HG03442 (cell line): ENCODE results near the gene JMJD1C.
"Not testable (repeated sequence)": the region's sequence is repeated elsewhere in the genome, so short reads cannot be mapped to it uniquely, and the experiment has no call there.

Source experiments
- ATAC-seq: cut with Tn5 transposase; IDR thresholded peaks from one replicate; pipeline ENCODE4 v1.9.1; 2021; ENCODE audit warnings: mild to moderate bottlenecking, moderate library complexity; ENCODE audit not compliant: unreplicated experiment

The JMJD1C gene

GRCh38 chr10:63368365-63368764 lies 97.4 kb downstream of the JMJD1C start:
- no peak for ATAC-seq

DNA sequence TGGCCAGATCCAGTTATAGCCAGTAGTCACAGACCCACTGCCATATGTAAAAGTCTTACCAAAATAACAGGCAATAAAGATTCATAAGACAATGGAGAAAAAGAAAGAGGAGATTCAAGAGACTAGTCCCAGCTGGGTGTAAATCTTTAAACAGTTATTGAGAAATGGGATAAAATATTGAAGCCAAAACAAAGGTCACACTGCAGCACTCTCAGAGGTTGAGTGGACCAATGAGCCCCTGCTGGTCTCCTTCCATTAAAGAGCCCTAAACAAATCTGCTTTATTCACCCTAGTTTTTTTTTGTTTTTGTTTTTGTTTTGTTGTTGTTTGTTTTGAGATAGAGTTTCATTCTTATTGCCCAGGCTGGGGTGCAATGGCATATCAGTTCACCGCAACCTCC lies 98.8 kb downstream of the JMJD1C start:
- no peak for ATAC-seq

DNA sequence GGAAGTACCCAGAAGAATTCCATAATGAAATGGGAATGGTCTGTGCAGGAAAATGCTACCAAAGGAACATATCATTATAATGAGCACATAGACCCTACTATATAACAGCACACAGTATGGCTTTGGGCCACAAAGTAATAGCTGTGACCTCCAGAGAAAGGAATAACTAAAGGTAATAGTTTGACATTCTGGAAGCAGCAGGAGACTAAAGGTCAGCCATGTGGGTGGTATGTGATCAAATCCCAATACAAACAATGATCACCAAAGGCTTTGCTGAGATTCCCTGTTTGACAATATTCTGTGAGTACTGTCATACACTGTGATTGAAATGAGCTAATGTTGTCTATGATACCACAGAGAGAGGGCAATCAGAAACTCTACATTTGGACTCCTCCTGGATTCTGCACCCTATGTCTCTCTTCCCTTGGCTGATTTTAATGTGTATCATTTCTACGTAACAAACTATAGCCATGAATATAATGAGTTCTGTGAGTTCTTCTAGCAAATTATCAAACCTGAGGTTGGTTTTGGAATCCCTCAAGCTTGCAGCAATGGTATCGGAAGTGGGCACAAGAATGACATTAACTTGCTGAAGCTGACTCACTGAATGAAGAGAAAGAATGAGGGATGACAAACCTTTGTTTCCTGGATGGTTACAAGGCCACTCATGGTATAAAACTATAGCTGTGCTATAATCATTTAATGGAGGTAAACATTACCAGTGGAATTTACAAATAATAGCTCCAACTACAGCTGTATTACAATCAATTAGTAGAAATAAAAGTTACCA lies 99.6 kb downstream of the JMJD1C start:
- no peak for ATAC-seq

DNA sequence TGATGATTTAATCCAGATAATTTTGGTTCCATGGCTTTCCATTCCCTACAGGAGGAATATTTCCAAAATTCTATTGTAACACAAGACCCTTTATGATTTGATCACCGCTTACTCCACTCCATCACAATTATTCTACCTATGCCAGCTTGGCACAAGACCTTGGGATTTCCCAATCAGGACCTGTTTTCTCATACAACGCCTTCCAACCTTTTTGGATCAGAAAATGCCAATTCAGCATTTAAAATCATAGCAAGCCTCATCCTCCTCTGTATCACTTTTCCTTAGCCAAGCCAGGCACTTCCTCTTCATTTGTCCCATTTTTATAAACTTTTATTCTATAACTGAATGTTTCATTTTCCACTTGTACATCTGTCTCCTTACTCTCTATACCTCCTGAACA lies 100.9 kb downstream of the JMJD1C start:
- no peak for ATAC-seq

- ATAC-seq = no peak
These were observed 101.8 kb downstream of the JMJD1C start for GRCh38 chr10:63363951-63364350.

GRCh38 chr10:63355682-63356081 lies 110.1 kb downstream of the JMJD1C start:
- ATAC-seq = no peak

- no peak for ATAC-seq
These were observed 112.8 kb downstream of the JMJD1C start for GRCh38 chr10:63352976-63353375.

- no peak for ATAC-seq
These were observed 117.4 kb downstream of the JMJD1C start for GRCh38 chr10:63348245-63348850.

GRCh38 chr10:63346015-63346441 lies 119.7 kb downstream of the JMJD1C start:
- ATAC-seq = no peak

- ATAC-seq = no peak
These were observed 121.5 kb downstream of the JMJD1C start for GRCh38 chr10:63344269-63344668.

DNA sequence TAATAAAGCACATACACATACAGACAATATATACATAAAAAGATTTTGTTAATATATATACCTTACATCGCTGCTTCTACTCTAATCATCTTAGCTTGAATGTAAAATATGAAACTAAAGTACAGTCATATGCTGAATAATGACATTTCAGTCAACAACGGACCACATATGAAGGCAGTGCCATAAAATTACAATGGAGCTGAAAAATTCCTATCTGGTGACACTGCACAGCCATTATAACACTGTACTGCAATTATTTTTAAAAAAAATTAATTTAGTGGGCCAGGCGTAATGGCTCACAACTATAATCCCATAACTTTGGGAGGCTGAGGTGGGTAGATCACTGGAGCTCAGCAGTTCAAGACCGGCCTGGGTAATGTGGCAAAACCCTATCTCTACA lies 122.3 kb downstream of the JMJD1C start:
- no peak for ATAC-seq

GRCh38 chr10:63339640-63340039 lies 126.1 kb downstream of the JMJD1C start:
- ATAC-seq = not testable (repeated sequence)

GRCh38 chr10:63337455-63338251 lies 128.1 kb downstream of the JMJD1C start:
- no peak for ATAC-seq

DNA sequence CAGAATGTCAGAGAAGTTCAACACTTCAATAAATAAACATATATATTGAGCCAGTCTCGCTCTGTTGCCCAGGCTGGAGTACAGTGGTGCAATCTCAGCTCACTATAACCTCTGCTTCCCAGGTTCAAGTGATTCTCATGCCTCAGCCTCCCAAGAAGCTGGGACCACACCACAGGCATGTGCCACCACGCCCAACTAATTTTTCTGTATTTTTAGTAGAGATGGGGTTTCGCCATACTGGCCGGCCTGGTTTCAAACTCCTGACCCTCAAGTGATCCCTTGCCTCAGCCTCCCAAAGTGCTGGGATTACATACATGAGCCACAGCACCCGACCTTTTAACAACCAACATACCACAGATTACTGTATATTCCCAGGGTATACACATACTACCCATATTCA lies 134.2 kb downstream of the JMJD1C start:
- no peak for ATAC-seq

GRCh38 chr10:63324495-63324854 lies 141.3 kb downstream of the JMJD1C start:
- ATAC-seq = no peak

- ATAC-seq = no peak
These were observed 141.9 kb downstream of the JMJD1C start for GRCh38 chr10:63323701-63324494.

- ATAC-seq = no peak
These were observed 145.1 kb downstream of the JMJD1C start for GRCh38 chr10:63320683-63321082.

DNA sequence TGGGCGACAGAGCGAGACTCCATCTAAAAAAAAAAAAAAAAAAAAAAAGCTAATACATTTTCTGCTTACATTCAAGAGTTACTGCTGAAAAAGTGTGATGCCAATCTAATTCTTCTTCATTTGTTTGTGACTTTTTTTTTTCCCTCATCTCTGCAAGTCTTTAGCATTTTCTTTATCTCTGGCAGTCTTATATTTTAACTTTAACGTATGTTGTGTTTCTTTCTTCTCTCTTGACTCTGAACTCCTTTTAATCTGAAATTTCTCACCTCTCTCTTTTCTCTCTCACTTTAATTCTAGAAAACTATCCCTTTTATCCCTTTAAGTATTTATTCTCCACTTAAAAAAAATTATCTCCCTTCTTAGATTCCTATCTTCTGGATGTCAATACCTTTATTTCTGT lies 146.5 kb downstream of the JMJD1C start:
- ATAC-seq = no peak

DNA sequence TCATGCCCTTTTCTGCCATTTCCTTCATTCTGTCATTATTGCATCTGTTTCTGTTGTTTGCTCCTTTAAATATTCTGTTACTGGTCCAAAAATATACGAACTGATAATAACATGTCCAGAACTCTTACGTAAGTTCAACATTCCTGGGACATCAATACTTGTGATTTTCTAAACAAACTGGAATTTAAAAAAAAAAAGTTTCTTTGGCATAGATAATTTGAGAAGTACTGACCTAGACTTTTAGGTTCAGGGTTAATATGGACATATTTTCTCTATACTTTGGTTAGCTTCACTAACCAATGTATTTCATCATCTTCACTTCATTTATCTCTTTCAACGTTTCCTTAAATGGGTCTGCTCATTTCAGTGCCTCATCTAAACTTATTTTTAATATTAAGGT lies 147.3 kb downstream of the JMJD1C start:
- no peak for ATAC-seq

DNA sequence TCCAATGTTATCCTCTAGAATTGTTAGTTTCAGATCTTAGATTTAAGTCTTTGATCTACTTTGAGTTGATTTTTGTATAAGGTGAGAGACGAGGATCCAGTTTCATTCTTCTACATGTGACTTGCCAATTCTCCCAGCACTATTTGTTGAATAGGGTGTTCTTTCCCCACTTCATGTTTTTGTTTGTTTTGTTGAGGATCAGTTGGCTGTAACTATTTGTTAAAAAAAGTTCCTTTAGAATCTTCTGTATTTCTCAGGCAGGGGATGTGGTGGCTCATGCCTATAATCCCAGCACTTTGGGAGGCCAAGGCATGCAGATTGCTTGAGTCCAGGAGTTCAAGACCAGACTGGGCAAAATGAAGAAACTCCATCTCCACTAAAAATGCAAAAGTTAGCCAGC lies 151.8 kb downstream of the JMJD1C start:
- ATAC-seq = no peak

DNA sequence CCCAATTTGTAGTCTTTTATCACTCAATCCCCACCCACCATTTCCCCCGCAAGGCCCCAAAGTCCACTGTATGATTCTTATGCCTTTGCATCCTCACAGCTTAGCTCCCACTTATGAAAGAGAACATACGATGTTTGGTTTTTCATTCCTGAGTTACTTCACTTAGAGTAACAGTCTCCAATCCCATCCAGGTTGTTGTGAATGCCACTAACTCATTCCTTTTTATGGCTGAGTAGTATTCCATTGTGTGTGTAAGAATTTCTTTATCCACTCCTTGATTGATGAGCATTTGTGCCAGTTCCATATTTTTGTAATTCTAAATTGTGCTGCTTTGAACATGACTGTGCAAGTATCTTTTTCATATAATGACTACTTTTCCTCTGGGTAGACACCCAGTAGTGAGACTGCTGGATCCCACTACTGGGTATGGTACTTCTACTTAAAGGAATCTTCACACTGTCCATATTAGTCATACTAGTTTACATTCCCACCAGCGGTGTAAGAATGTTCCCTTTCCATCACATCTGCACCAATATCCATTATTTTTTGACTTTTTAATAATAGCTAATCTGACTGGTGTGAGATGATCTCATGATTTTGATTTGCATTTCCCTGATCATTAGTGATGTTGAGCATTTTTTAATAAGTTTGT lies 152.6 kb downstream of the JMJD1C start:
- no peak for ATAC-seq
